K562 (cell line): Measurements from ENCODE around the gene SSH3. TPM values are rescaled to one million over a fixed set of nuclear protein-coding genes. Genes with fewer than 3 reads are reported as not detected.

Experiments
- ARID2 ChIP-seq: fragments of 450-650 bp; IDR thresholded peaks from 2 replicates; pipeline ENCODE4 v1.6.1; 2017; ENCODE audit warnings: antibody characterized with exemption, mild to moderate bottlenecking
- ATF4 ChIP-seq: fragments of 450-650 bp; formaldehyde crosslinking; IDR thresholded peaks from 2 replicates; pipeline ENCODE4 v1.4.0; 2022; ENCODE audit warnings: mild to moderate bottlenecking, moderate library complexity
- NFIX ChIP-seq: fragments of 250-450 bp; sonication (Bioruptor Pico); IDR thresholded peaks from 2 replicates; pipeline ENCODE4 v1.4.0; 2020; ENCODE audit warnings: low read depth, mild to moderate bottlenecking, moderate library complexity
- OTX1 ChIP-seq: fragments of 450-650 bp; formaldehyde crosslinking; IDR thresholded peaks from 2 replicates; pipeline ENCODE4 v1.4.0; 2022; ENCODE audit warnings: mild to moderate bottlenecking
- PATZ1 ChIP-seq: fragments of 250-450 bp; sonication (Bioruptor Pico); IDR thresholded peaks from 2 replicates; pipeline ENCODE4 v1.5.0; 2020; ENCODE audit warnings: mild to moderate bottlenecking, borderline replicate concordance
- POLR2AphosphoS5 ChIP-seq: IDR thresholded peaks from 2 replicates; pipeline ENCODE4 v1.6.1; 2011; ENCODE audit warnings: mild to moderate bottlenecking, low read depth, low read length, moderate library complexity; ENCODE audit not compliant: control insufficient read depth, insufficient read depth
- RFX5 ChIP-seq: IDR thresholded peaks from 2 replicates; pipeline ENCODE4 v1.6.1; 2011; ENCODE audit warnings: low read depth, mild to moderate bottlenecking, improper control_type of control experiment, low read length
- TFAM ChIP-seq: fragments of 250-450 bp; sonication (Bioruptor Pico); conservative IDR thresholded peaks from 2 replicates; pipeline ENCODE4 v1.5.0; 2021; ENCODE audit warnings: mild to moderate bottlenecking, moderate library complexity
- ZNF140 ChIP-seq: fragments of 250-450 bp; sonication (Bioruptor Pico); IDR thresholded peaks from 2 replicates; pipeline ENCODE4 v1.8.0; 2021; ENCODE audit warnings: moderate library complexity, mild to moderate bottlenecking, inconsistent platforms
- ZNF232 ChIP-seq: sonication (generic); formaldehyde crosslinking; IDR thresholded peaks from 2 replicates; pipeline ENCODE4 v1.8.0; 2022; ENCODE audit warnings: mild to moderate bottlenecking, missing genetic modification reagents
- ZNF274 ChIP-seq: IDR thresholded peaks from 2 replicates; pipeline ENCODE4 v1.6.1; 2011; ENCODE audit warnings: low read depth, mild to moderate bottlenecking, low read length, moderate library complexity, borderline replicate concordance
- ZNF445 ChIP-seq: fragments of 250-450 bp; sonication (Bioruptor Pico); IDR thresholded peaks from 2 replicates; pipeline ENCODE4 v1.4.0; 2020; ENCODE audit warnings: low read depth, mild to moderate bottlenecking, moderate library complexity
- ZNF57 ChIP-seq: fragments of 450-650 bp; formaldehyde crosslinking; IDR thresholded peaks from 2 replicates; pipeline ENCODE4 v1.4.0; 2020; ENCODE audit warnings: mild to moderate bottlenecking, moderate library complexity
- ZNF79 ChIP-seq: fragments of 250-450 bp; sonication (Bioruptor Pico); IDR thresholded peaks from 2 replicates; pipeline ENCODE4 v1.4.0; 2020; ENCODE audit warnings: low read depth, mild to moderate bottlenecking, moderate library complexity
- ZZZ3 ChIP-seq: fragments of 450-650 bp; IDR thresholded peaks from 2 replicates; pipeline ENCODE4 v1.6.1; 2016; ENCODE audit warnings: antibody characterized with exemption, mild to moderate bottlenecking, moderate library complexity
- polyA plus RNA-seq, 8 experiments: library from polyadenylated mRNA; depleted of rRNA in 4 of 8; stranded (reverse) in 5 of 8; unstranded in 3 of 8; fragments of >200 nt; fragmentation: Nextera tagmentation in 2 of 8; fragmentation: Illumina TruSeq in 1 of 8; extraction: Ambion mirVana in 2 of 8; extraction: Trizol in 1 of 8; gene quantifications; 2 replicates each; pipeline versions ENCODE4 v1.2.1 to v1.2.3, GENCODE V29; 2011 to 2014; ENCODE audit warnings: inconsistent platforms in 1 of 8, missing spikeins in 1 of 8
- total RNA-seq, 7 experiments: library from RNA; depleted of rRNA in 6 of 7; stranded (reverse); fragments of >200 nt in 6 of 7; fragmentation: Illumina TruSeq in 2 of 7; extraction: Trizol in 2 of 7; gene quantifications; 2 replicates each; pipeline versions ENCODE4 v1.2.1 to v1.2.3, GENCODE V29; 2011 to 2021; ENCODE audit warnings: low replicate concordance in 1 of 7

Gene SSH3
- total and polyA plus RNA-seq, 9 of the 15 experiments (the other 6 are each of a cell fraction or from before 2014, with no cell fraction given): 0.07 to 1.0 (median 0.24) TPM; not detected in 3

GRCh38 chr11:67352546-67353316, 49.4 kb downstream of the SSH3 start (continued):
- no peak for TF ChIP-seq ZNF57 (CRISPR knock-in tag)
- TF ChIP-seq POLR2AphosphoS5: no peak
- TF ChIP-seq ZNF232 (CRISPR knock-in tag): no peak
- no peak for TF ChIP-seq ZNF79 (CRISPR knock-in tag)
- no peak for TF ChIP-seq OTX1 (CRISPR knock-in tag)
- TF ChIP-seq ATF4 (CRISPR knock-in tag): no peak
- TF ChIP-seq ARID2: 0 out of 2 replicates have a peak, but pooled peaks have one; percentile 20
- no peak for TF ChIP-seq NFIX (CRISPR knock-in tag)
- no peak for TF ChIP-seq TFAM
- no peak for TF ChIP-seq PATZ1 (CRISPR knock-in tag)
- TF ChIP-seq ZNF445: no peak
- TF ChIP-seq ZNF274: no peak
- no peak for TF ChIP-seq ZNF140 (CRISPR knock-in tag)
- TF ChIP-seq RFX5: no peak
- no peak for TF ChIP-seq ZZZ3
